ENCODE measurements around the gene MAF. TPM values are rescaled to one million over a fixed set of nuclear protein-coding genes. Genes with fewer than 3 reads are reported as not detected.

Gene MAF
- total RNA-seq, 1 donor from 2014 or later, result 7.3 TPM

DNA sequence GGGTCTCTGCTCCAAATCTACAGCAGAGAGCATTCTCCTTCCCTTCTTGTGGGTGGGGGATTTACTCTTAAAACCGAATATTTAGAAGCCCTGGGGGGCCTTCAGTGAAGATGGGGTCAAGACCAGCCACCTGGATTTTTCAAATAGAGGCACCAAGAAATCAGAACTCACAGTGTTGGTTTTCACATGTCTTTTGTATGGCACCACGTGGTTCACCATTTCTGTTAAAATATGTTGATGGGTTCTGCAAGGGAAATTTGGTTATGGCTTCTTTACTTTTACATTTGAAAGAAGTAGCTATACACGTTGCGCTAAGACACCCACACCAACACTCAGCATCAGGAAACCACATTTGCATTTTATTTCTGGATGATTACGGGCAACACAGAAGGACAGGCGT is 17.7 kb downstream of the MAF start:
- no peak overlapping the region for H3K4me3 ChIP-seq (ENCODE audit: low read depth, low read length)
- TF ChIP-seq, protein P1, sequence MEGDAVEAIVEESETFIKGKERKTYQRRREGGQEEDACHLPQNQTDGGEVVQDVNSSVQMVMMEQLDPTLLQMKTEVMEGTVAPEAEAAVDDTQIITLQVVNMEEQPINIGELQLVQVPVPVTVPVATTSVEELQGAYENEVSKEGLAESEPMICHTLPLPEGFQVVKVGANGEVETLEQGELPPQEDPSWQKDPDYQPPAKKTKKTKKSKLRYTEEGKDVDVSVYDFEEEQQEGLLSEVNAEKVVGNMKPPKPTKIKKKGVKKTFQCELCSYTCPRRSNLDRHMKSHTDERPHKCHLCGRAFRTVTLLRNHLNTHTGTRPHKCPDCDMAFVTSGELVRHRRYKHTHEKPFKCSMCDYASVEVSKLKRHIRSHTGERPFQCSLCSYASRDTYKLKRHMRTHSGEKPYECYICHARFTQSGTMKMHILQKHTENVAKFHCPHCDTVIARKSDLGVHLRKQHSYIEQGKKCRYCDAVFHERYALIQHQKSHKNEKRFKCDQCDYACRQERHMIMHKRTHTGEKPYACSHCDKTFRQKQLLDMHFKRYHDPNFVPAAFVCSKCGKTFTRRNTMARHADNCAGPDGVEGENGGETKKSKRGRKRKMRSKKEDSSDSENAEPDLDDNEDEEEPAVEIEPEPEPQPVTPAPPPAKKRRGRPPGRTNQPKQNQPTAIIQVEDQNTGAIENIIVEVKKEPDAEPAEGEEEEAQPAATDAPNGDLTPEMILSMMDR (conservative IDR thresholded peaks at IDR 0.05; ENCODE audit: low read depth, low read length), result no peak
- DNase-seq (ENCODE audit: low read depth), result no peak

DNA sequence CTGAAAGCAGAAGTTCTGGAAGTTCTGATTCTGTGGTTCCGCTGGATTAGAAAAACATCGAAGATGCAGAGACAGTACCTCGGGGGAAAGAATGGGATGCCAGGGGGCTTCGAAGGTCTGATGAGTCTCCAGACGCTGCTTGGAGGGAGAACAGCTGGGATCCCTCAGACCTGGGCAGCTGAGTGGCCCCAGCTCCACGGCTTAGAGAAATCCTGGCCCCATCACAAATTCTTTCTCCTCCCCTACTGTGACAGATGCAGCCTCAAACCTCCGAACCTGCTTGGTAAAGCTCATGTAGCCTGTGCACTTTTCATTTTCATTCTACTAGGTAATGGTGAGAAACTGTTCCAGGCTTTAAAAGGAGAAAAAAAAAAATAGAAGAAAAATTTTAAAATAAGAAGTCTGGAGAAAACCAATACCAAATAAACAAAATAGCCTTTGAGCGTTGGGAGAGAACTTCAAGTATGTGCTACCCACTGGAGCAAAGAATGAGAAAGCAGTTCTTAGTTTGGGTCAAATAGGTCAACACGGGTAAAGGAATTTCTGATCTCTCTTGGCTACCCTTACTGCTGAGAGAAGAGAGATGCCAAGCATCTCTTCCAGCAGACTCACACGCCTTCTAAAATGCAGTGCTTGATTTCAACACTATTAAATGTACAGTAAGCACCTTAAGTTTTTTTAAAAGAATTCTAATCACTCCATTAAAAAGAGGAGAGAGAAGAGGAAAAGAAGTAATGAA is 19.9 kb downstream of the MAF start:
- H3K4me3 ChIP-seq (ENCODE audit: low read depth, low read length), result no peak overlapping the region
- no peak for DNase-seq (ENCODE audit: low read depth)
- TF ChIP-seq, protein P1 (conservative IDR thresholded peaks at IDR 0.05; ENCODE audit: low read depth, low read length), result no peak

DNA sequence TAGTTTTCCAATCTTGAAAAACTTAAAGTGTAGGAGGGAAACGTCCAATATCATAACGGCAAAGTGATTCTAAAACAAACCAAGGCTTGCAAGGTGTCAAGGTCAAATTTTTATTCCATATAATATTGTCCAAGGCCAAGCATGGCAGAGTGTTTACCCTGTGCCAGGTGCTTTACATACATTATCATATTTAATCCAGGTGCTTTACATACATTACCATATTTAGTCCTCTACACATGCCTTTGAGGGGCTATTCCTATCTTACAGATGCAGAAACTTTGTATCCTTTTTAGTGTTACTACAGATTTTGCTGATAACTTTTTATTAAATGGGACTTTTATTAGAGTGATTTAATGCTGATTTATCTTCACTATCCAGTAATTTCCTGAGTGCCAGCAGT is 23.9 kb downstream of the MAF start:
- no peak for DNase-seq (ENCODE audit: low read depth)
- H3K4me3 ChIP-seq (ENCODE audit: low read depth, low read length), result no peak overlapping the region
- TF ChIP-seq, protein P1 (conservative IDR thresholded peaks at IDR 0.05; ENCODE audit: low read depth, low read length), result no peak

DNA sequence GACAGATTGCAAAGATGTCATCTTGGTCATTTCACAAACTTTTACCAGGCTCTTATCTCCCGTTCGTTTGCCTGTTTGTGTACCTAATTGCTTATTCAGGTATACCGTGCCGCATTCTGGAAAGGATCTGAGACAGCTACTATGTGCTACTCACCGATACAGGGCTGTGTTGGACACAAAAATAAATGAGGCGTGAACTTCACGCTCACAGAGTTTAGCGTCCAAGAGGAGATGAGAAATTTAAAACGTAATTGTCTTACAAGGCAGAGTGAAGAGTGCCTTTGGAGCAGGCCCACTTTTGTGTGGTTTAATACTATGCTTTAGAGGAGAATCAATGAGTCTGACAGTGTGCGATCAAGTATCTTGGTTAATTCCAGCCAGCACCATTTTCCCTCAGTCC is 26.7 kb downstream of the MAF start:
- no peak for DNase-seq (ENCODE audit: low read depth)
- TF ChIP-seq, protein P1 (conservative IDR thresholded peaks at IDR 0.05; ENCODE audit: low read depth, low read length), result no peak
- H3K4me3 ChIP-seq (ENCODE audit: low read depth, low read length), result no peak overlapping the region

DNA sequence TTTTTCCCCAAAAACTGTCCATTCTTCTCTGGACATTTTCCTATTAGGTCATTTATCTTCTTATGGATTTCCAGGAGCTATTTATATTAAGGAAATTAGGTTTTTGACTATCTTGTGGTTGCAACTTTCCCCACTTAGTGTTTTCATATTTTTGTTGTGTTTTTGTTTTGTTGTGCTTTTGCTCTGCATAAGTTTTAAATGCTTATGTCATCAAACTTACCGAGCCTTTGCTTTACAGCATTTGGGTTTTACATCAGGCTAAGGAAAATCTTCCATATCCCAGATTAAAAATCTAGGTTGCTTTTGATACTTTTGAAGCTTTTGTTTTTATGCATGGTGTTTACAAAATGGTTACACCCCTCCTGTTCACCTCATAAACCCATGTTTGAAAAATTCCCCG is 27.5 kb downstream of the MAF start:
- no peak overlapping the region for H3K4me3 ChIP-seq (ENCODE audit: low read depth, low read length)
- no peak for DNase-seq (ENCODE audit: low read depth)
- TF ChIP-seq, protein P1 (conservative IDR thresholded peaks at IDR 0.05; ENCODE audit: low read depth, low read length), result no peak

DNA sequence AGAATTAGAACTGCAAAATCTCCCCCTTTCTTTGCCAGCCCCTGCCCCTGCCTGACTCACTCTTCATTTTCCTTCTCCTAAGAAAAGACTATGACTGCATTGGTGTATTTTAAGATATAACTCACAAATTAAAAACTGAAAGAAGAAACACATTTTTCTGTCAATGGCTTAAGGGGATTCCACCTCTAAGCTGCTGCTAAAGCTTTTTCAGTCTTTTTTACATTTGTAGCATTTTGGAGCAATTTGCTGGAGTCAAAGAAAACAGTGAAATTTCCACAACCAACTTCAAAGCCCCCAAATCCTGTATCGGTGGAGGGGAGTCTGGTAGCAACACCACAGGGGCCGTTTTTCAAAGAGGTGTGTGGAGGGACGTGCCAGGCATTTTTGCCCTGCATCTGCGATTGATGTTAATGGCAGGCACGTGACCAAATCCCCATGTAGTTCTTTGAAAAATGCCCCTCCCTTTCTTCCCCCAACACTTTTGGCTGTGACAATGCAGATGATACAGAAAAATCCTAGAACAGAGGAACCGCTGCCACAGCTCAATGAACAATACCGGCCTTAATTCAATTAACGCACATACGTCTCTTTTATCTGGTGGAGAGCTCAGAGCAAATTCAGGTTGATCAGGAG is 28.5 kb downstream of the MAF start:
- no peak for DNase-seq (ENCODE audit: low read depth)
- no peak overlapping the region for H3K4me3 ChIP-seq (ENCODE audit: low read depth, low read length)
- TF ChIP-seq, protein P1 (conservative IDR thresholded peaks at IDR 0.05; ENCODE audit: low read depth, low read length), result no peak
